ENCODE data around the gene TMEM80. TPM values are rescaled to one million over a fixed set of nuclear protein-coding genes. Genes with fewer than 3 reads are reported as not detected.

Gene TMEM80
- total and polyA plus RNA-seq, 10 of the 15 experiments (the other 5 are each of a cell fraction or from before 2014, with no cell fraction given) = 6.7 to 30.9 (median 20.7) TPM

DNA sequence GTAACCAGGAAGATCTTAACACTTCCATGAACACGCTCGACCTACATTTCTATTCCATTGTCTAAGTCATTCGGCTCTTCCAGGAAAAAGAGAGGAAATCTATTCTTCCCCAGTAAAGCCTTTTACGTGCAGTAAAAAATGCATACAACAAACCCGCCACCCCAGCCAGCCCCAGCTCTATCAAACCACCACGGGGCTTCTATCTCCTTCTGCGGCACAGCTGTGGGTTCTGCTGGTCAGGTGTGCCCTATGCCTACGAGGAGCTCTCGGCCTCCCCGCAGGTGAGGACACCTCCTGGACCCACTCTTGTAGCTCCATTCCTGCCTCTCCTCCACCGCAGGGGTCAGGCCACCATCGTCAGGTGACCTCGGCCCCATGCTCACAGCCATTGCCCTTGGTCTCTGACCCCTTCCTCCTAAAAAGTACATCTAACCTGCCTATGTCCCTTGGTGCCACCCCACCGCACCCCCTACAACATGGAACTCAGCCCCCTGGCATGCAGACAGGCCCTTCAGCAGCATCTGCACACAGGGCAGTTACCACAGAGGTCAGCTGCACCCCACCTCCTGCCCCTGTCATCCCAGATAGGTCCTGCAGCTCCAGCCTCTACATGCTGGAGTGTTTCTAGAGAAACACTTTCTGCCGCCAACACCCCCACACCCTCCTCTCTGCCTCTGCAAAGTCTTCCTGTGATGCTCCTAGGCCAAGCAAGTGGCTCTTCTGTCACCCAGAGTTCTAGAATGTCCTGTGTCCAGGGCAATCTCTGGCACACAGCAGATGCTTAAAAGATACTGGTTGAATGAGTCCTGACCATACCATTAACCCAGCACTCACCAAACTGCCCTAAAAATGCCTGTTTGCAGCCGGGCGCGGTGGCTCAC lies 3.7 kb upstream of the TMEM80 start (continued):
- TF ChIP-seq, protein P1, sequence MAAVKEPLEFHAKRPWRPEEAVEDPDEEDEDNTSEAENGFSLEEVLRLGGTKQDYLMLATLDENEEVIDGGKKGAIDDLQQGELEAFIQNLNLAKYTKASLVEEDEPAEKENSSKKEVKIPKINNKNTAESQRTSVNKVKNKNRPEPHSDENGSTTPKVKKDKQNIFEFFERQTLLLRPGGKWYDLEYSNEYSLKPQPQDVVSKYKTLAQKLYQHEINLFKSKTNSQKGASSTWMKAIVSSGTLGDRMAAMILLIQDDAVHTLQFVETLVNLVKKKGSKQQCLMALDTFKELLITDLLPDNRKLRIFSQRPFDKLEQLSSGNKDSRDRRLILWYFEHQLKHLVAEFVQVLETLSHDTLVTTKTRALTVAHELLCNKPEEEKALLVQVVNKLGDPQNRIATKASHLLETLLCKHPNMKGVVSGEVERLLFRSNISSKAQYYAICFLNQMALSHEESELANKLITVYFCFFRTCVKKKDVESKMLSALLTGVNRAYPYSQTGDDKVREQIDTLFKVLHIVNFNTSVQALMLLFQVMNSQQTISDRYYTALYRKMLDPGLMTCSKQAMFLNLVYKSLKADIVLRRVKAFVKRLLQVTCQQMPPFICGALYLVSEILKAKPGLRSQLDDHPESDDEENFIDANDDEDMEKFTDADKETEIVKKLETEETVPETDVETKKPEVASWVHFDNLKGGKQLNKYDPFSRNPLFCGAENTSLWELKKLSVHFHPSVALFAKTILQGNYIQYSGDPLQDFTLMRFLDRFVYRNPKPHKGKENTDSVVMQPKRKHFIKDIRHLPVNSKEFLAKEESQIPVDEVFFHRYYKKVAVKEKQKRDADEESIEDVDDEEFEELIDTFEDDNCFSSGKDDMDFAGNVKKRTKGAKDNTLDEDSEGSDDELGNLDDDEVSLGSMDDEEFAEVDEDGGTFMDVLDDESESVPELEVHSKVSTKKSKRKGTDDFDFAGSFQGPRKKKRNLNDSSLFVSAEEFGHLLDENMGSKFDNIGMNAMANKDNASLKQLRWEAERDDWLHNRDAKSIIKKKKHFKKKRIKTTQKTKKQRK (IDR thresholded peaks at IDR 0.05; ENCODE audit: low read depth, low read length) = no peak
- no peak for TF ChIP-seq FOXM1 (IDR thresholded peaks at IDR 0.05; ENCODE audit: low read depth, low read length)
- TF ChIP-seq BHLHE40 (IDR thresholded peaks at IDR 0.05; ENCODE audit: borderline replicate concordance in 1 of 2, low read depth in 2 of 2, low read length in 1 of 2) = no peak
- no peak for TF ChIP-seq POLR2AphosphoS2 (IDR thresholded peaks at IDR 0.05; ENCODE audit: low read depth, low read length)
- TF ChIP-seq EED (IDR thresholded peaks at IDR 0.05; ENCODE audit: low read depth) = no peak
- no peak for TF ChIP-seq HCFC1 (IDR thresholded peaks at IDR 0.05; ENCODE audit: low read length)
- no peak for TF ChIP-seq SPI1 (IDR thresholded peaks at IDR 0.05; ENCODE audit: borderline replicate concordance, insufficient read depth, low read depth, low read length)
- no peak for TF ChIP-seq MTA3 (IDR thresholded peaks at IDR 0.05; ENCODE audit: borderline replicate concordance, low read length)
- no peak for TF ChIP-seq TCF7 (IDR thresholded peaks at IDR 0.05; ENCODE audit: borderline replicate concordance)

Measured in GM12878 (cell line).